WTC11 (cell line): ENCODE results near the gene SMCO1. TPM values are rescaled to one million over a fixed set of nuclear protein-coding genes. Genes with fewer than 3 reads are reported as not detected.
A peak's percentile ranks its signal among the peaks of the same experiment; 100 is the strongest.

Experiments used
- ATAC-seq: fragments of 200-7000 bp; cut with Tn5 transposase; 2 replicates; pipeline ENCODE4 v1.10.0; 2021; ENCODE audit warnings: mild to moderate bottlenecking, moderate library complexity
- CTCF ChIA-PET: fragments of 300-600 bp; sonication (Branson Sonifier 250); formaldehyde crosslinking; loops from one replicate; lab custom pipeline; 2021; ENCODE audit warnings: antibody characterized with exemption; lab: Charles Lee
- POLR2A ChIA-PET: fragments of 350-600 bp; sonication (Branson Sonifier 250); formaldehyde crosslinking; loops from one replicate; lab custom pipeline; 2021; ENCODE audit warnings: antibody characterized with exemption; lab: Charles Lee
- DNase-seq: peaks from one replicate; pipeline ENCODE4 v3.0.0; 2021; ENCODE audit warnings: low spot score
- H3K27ac Mint-ChIP-seq: 2 replicates; pipeline ENCODE4 v1.8.0; 2021; ENCODE audit warnings: mixed read lengths
- H3K27me3 Mint-ChIP-seq: 2 replicates; pipeline ENCODE4 v1.8.0; 2021; ENCODE audit warnings: low read depth, mild to moderate bottlenecking, moderate library complexity, mixed read lengths
- H3K36me3 Mint-ChIP-seq: 2 replicates; pipeline ENCODE4 v1.8.0; 2021; ENCODE audit warnings: mixed read lengths
- H3K4me1 Mint-ChIP-seq: 2 replicates; pipeline ENCODE4 v1.8.0; 2022; ENCODE audit warnings: mixed read lengths
- H3K4me3 Mint-ChIP-seq: 2 replicates; pipeline ENCODE4 v1.8.0; 2021; ENCODE audit warnings: mild to moderate bottlenecking, moderate library complexity, mixed read lengths
- H3K9me3 Mint-ChIP-seq: 2 replicates; pipeline ENCODE4 v1.8.0; 2021; ENCODE audit warnings: mixed read lengths
- ARID4B ChIP-seq: sonication (generic); formaldehyde crosslinking; IDR thresholded peaks from 2 replicates; pipeline ENCODE4 v1.8.0; 2023; ENCODE audit warnings: missing genetic modification reagents, mild to moderate bottlenecking, borderline replicate concordance
- CREM ChIP-seq: sonication (generic); formaldehyde crosslinking; IDR thresholded peaks from 2 replicates; pipeline ENCODE4 v1.8.1; 2022; ENCODE audit warnings: mild to moderate bottlenecking, missing genetic modification reagents, moderate library complexity
- CTCF ChIP-seq: fragments of 200-600 bp; IDR thresholded peaks from 2 replicates; pipeline ENCODE4 v1.8.0; 2022; ENCODE audit warnings: antibody characterized with exemption
- ETV6 ChIP-seq: sonication (generic); formaldehyde crosslinking; IDR thresholded peaks from 2 replicates; pipeline ENCODE4 v1.8.1; 2022; ENCODE audit warnings: mild to moderate bottlenecking, missing genetic modification reagents
- FOXJ3 ChIP-seq: sonication (generic); formaldehyde crosslinking; IDR thresholded peaks from 2 replicates; pipeline ENCODE4 v1.9.0; 2021; ENCODE audit warnings: missing genetic modification reagents, mild to moderate bottlenecking, borderline replicate concordance
- FOXK1 ChIP-seq: sonication (generic); formaldehyde crosslinking; IDR thresholded peaks from 2 replicates; pipeline ENCODE4 v1.8.0; 2022; ENCODE audit warnings: mild to moderate bottlenecking, moderate library complexity, missing genetic modification reagents
- FOXP1 ChIP-seq: sonication (generic); formaldehyde crosslinking; IDR thresholded peaks from 2 replicates; pipeline ENCODE4 v1.8.0; 2022; ENCODE audit warnings: missing genetic modification reagents, mild to moderate bottlenecking, moderate library complexity, borderline replicate concordance
- JAZF1 ChIP-seq: fragments of 250-450 bp; sonication (Bioruptor Pico); IDR thresholded peaks from 2 replicates; pipeline ENCODE4 v1.9.0; 2021; ENCODE audit warnings: moderate library complexity, mild to moderate bottlenecking, inconsistent platforms
- MXD4 ChIP-seq: fragments of 250-450 bp; sonication (Bioruptor Pico); IDR thresholded peaks from 2 replicates; pipeline ENCODE4 v1.8.0; 2021; ENCODE audit warnings: mild to moderate bottlenecking, moderate library complexity, borderline replicate concordance
- NFE2L1 ChIP-seq: sonication (generic); formaldehyde crosslinking; IDR thresholded peaks from 2 replicates; pipeline ENCODE4 v1.8.1; 2023; ENCODE audit warnings: missing genetic modification reagents
- NFYB ChIP-seq: sonication (generic); formaldehyde crosslinking; conservative IDR thresholded peaks from 2 replicates; pipeline ENCODE4 v1.8.0; 2022; ENCODE audit warnings: low read depth, missing genetic modification reagents
- NR3C1 ChIP-seq: sonication (generic); formaldehyde crosslinking; conservative IDR thresholded peaks from 2 replicates; pipeline ENCODE4 v1.8.1; 2023; ENCODE audit warnings: low read depth, mild to moderate bottlenecking, missing genetic modification reagents
- RELA ChIP-seq: sonication (generic); formaldehyde crosslinking; IDR thresholded peaks from 2 replicates; pipeline ENCODE4 v1.8.1; 2022; ENCODE audit warnings: missing genetic modification reagents, mild to moderate bottlenecking, borderline replicate concordance
- RORB ChIP-seq: fragments of 250-450 bp; sonication (Bioruptor Pico); IDR thresholded peaks from 2 replicates; pipeline ENCODE4 v1.9.0; 2021; ENCODE audit warnings: mild to moderate bottlenecking
- SMAD3 ChIP-seq: sonication (generic); formaldehyde crosslinking; IDR thresholded peaks from 2 replicates; pipeline ENCODE4 v1.8.0; 2022; ENCODE audit warnings: missing genetic modification reagents, mild to moderate bottlenecking, borderline replicate concordance
- SMAD4 ChIP-seq: sonication (generic); formaldehyde crosslinking; IDR thresholded peaks from 2 replicates; pipeline ENCODE4 v1.8.0; 2022; ENCODE audit warnings: mild to moderate bottlenecking, missing genetic modification reagents
- SP1 ChIP-seq: sonication (generic); formaldehyde crosslinking; conservative IDR thresholded peaks from 2 replicates; pipeline ENCODE4 v1.8.1; 2022; ENCODE audit warnings: missing genetic modification reagents
- TEAD1 ChIP-seq: sonication (generic); formaldehyde crosslinking; IDR thresholded peaks from 2 replicates; pipeline ENCODE4 v1.8.0; 2022; ENCODE audit warnings: mild to moderate bottlenecking, missing genetic modification reagents
- USF2 ChIP-seq: sonication (generic); formaldehyde crosslinking; IDR thresholded peaks from 2 replicates; pipeline ENCODE4 v1.8.1; 2023; ENCODE audit warnings: mild to moderate bottlenecking, missing genetic modification reagents, moderate library complexity
- ZNF138 ChIP-seq: sonication (generic); formaldehyde crosslinking; conservative IDR thresholded peaks from 2 replicates; pipeline ENCODE4 v1.8.1; 2022; ENCODE audit warnings: mild to moderate bottlenecking, moderate library complexity, missing genetic modification reagents
- ZNF219 ChIP-seq: sonication (generic); formaldehyde crosslinking; IDR thresholded peaks from 2 replicates; pipeline ENCODE4 v1.8.0; 2023; ENCODE audit warnings: missing genetic modification reagents, mild to moderate bottlenecking, borderline replicate concordance
- ZNF423 ChIP-seq: fragments of 250-450 bp; sonication (Bioruptor Pico); IDR thresholded peaks from 2 replicates; pipeline ENCODE4 v2.1.2; 2022; ENCODE audit warnings: mild to moderate bottlenecking, moderate library complexity
- total RNA-seq: library from RNA; stranded (reverse); gene quantifications from 3 replicates; pipeline ENCODE4 v1.2.3, GENCODE V29; 2021
- TF ChIP-seq, protein P1 (sequence below): sonication (generic); formaldehyde crosslinking; IDR thresholded peaks from 2 replicates; pipeline ENCODE4 v1.8.1; 2022; ENCODE audit warnings: mild to moderate bottlenecking, moderate library complexity, missing genetic modification reagents
- TF ChIP-seq, protein P2 (sequence below): sonication (generic); formaldehyde crosslinking; IDR thresholded peaks from 2 replicates; pipeline ENCODE4 v1.8.0; 2022; ENCODE audit warnings: mild to moderate bottlenecking, missing genetic modification reagents

The SMCO1 gene
- total RNA-seq, 1 experiment from 2014 or later: not detected

- TF ChIP-seq NFYB (CRISPR knock-in tag): no peak
- TF ChIP-seq, all 79 proteins: peak for 7
Measured at GRCh38 chr3:196533260-196533681, 18.1 kb upstream of the SMCO1 start (continued).

DNA sequence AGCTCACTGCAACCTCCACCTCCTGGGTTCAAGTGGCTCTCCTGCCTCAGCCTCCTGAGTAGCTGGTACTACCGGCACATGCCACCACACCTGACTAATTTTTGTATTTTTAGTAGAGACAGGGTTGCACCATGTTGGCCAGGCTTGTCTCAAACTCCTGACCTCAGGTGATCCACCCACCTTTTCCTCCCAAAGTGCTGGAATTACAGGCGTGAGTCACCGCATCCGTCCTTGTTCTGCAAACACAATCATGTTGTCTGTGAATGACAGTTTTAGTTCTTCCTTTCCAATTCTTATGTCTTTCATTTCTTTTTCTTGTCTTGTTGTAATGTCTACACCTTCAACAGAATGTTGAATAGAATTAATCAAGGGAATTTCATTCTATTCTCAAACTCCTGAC lies 16.3 kb upstream of the SMCO1 start:
- ChIA-PET CTCF (no interaction called here), POLR2A (no interaction called here)
- H3K9me3 Mint-ChIP-seq: peaks cover 34% of the 10 kb centered on the region
- H3K27me3 Mint-ChIP-seq: peaks cover 13% of the 10 kb centered on the region
- DNase-seq: no peak
- H3K36me3 Mint-ChIP-seq: peaks cover 17% of the 10 kb centered on the region
- no peak overlapping the region for H3K27ac Mint-ChIP-seq
- peaks cover 15% of the 10 kb centered on the region for H3K4me1 Mint-ChIP-seq
- no peak for TF ChIP-seq NR3C1 (CRISPR knock-in tag)
- no peak for TF ChIP-seq RORB (CRISPR knock-in tag)
- no peak for TF ChIP-seq CREM (CRISPR knock-in tag)
- TF ChIP-seq ZNF138: no peak
- TF ChIP-seq JAZF1 (CRISPR knock-in tag): no peak
- no peak for TF ChIP-seq FOXJ3 (CRISPR knock-in tag)
- TF ChIP-seq TEAD1 (CRISPR knock-in tag): no peak
- TF ChIP-seq, all 79 proteins: peak for 0
- no peak overlapping the region for H3K4me3 Mint-ChIP-seq
- no peak for ATAC-seq

DNA sequence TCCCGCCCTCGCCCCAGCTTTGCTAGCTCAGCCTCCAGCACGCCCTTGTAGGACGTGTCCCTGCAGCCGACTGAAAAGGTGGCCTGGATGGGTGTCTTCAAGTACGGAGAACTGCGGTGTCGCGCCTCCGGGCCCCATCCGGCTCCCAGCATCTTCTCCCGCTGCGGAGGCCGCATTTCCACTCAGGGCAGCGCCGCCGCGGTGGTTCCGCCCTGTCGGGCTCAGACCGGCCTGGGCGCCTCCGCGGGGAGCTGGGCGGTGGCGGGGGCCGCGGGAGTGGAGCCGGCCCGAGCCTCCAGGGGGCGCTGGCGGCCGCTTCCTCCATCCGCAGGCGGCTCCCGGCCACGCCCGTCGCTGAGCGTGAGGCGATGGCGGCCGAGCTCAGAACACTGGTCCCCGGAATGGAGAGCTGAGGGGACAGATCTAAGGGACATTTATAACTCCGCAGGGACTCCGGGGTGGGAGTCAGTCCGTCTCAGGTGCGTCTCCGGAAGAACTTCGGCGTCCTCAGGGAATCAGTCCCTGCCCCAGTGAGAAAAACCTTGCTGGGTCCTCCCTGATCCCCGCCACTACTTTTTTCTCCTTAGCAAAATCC lies 13.6 kb upstream of the SMCO1 start:
- CTCF ChIA-PET: interaction anchor here (0.5 to 2.0 kb wide), 52 partner anchors 8 to 809 kb away, joined by 3 to 15 read pairs (median 4); partner anchors contain the start of genes FBXO45, MELTF, NCBP2 and PAK2
- peak; percentile 87 for DNase-seq
- Mint-ChIP-seq H3K36me3 (peaks cover 16% of the 10 kb centered on the region), H3K27ac (no peak overlapping the region), H3K4me3 (peak overlapping the region; percentile 53), H3K9me3 (peaks cover 31% of the 10 kb centered on the region), H3K27me3 (peaks cover 11% of the 10 kb centered on the region), H3K4me1 (peaks cover 12% of the 10 kb centered on the region)
- peak; percentile 89 for ATAC-seq
- POLR2A ChIA-PET: interaction anchor here (0.6 to 1.4 kb wide), 5 partner anchors 26 to 414 kb away, joined by 3 to 7 read pairs (median 3); partner anchors contain the start of genes FBXO45, NCBP2 and WDR53
- peak; percentile 70 for TF ChIP-seq TEAD1 (CRISPR knock-in tag)
- TF ChIP-seq, protein P1, sequence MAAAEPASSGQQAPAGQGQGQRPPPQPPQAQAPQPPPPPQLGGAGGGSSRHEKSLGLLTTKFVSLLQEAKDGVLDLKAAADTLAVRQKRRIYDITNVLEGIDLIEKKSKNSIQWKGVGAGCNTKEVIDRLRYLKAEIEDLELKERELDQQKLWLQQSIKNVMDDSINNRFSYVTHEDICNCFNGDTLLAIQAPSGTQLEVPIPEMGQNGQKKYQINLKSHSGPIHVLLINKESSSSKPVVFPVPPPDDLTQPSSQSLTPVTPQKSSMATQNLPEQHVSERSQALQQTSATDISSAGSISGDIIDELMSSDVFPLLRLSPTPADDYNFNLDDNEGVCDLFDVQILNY (CRISPR knock-in tag): peak; percentile 83
- peak; percentile 58; the same call in 1 of the 2 replicates for TF ChIP-seq SP1 (CRISPR knock-in tag)
- no peak for TF ChIP-seq MXD4 (CRISPR knock-in tag)
- TF ChIP-seq FOXP1 (CRISPR knock-in tag): peak; percentile 67; the same call in 1 of the 2 replicates
- 0 out of 2 replicates have a peak, but pooled peaks have one; percentile 36 for TF ChIP-seq ZNF219 (CRISPR knock-in tag)
- TF ChIP-seq ZNF423 (CRISPR knock-in tag): peak; percentile 77; the same call in 1 of the 2 replicates
- peak; percentile 81 for TF ChIP-seq CTCF
- TF ChIP-seq SMAD4 (CRISPR knock-in tag): 0 out of 2 replicates have a peak, but pooled peaks have one; percentile 17
- peak; percentile 52; the same call in 1 of the 2 replicates for TF ChIP-seq FOXK1 (CRISPR knock-in tag)
- peak; percentile 67; the same call in 1 of the 2 replicates for TF ChIP-seq ETV6 (CRISPR knock-in tag)
- 0 out of 2 replicates have a peak, but pooled peaks have one; percentile 33 for TF ChIP-seq RELA (CRISPR knock-in tag)
- TF ChIP-seq, protein P2, sequence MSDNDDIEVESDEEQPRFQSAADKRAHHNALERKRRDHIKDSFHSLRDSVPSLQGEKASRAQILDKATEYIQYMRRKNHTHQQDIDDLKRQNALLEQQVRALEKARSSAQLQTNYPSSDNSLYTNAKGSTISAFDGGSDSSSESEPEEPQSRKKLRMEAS: peak; percentile 74
- TF ChIP-seq SMAD3 (CRISPR knock-in tag): no peak; the same call in 1 of the 2 replicates
- TF ChIP-seq NFE2L1 (CRISPR knock-in tag): no peak
- 0 out of 2 replicates have a peak, but pooled peaks have one; percentile 8 for TF ChIP-seq USF2 (CRISPR knock-in tag)
- peak; percentile 35; the same call in 1 of the 2 replicates for TF ChIP-seq ARID4B (CRISPR knock-in tag)
